Gastroesophageal sphincter (tissue), 4 donors: ENCODE results near the gene IRF8. TPM values are rescaled to one million over a fixed set of nuclear protein-coding genes. Genes with fewer than 3 reads are reported as not detected.

Source experiments
- ATAC-seq: fragments of 150-250 bp; one replicate; pipeline ENCODE4 v1.9.1; 2016; ENCODE audit warnings: mild to moderate bottlenecking, moderate library complexity
- H3K27ac ChIP-seq, 4 donors: fragments of 200-600 bp; sonication (generic) in 3 of 4; 1 replicate in 3 of 4; 2 replicates in 1 of 4; pipeline ENCODE4 v1.5.1; 2016 to 2019
- H3K27me3 ChIP-seq: fragments of 200-600 bp; sonication (generic); one replicate; pipeline ENCODE4 v1.5.1; 2019
- H3K36me3 ChIP-seq, 2 donors: fragments of 200-600 bp; sonication (generic); one replicate each; pipeline ENCODE4 v1.5.1; 2019; ENCODE audit warnings: control low read depth in 1 of 2
- H3K4me1 ChIP-seq, 3 donors: fragments of 200-600 bp; sonication (generic); 1 replicate in 2 of 3; 2 replicates in 1 of 3; pipeline ENCODE4 v1.5.1; 2016 to 2019; ENCODE audit warnings: control low read depth in 2 of 3
- H3K4me3 ChIP-seq, 2 donors: fragments of 200-600 bp; sonication (generic); one replicate each; pipeline ENCODE4 v1.5.1; 2019; ENCODE audit warnings: mild to moderate bottlenecking in 1 of 2, moderate library complexity in 1 of 2
- H3K9me3 ChIP-seq, 3 donors: fragments of 200-600 bp; sonication (generic); one replicate each; pipeline ENCODE4 v1.5.1; 2017 to 2019; ENCODE audit warnings: control low read depth in 2 of 3
- EP300 ChIP-seq: sonication (generic); formaldehyde crosslinking; IDR thresholded peaks from one replicate; pipeline ENCODE4 v1.6.1; 2017; ENCODE audit warnings: antibody characterized with exemption, mild to moderate bottlenecking
- POLR2A ChIP-seq, 2 donors: fragments of 450-650 bp; IDR thresholded peaks; one replicate each; pipeline ENCODE4 v1.6.1; 2017; ENCODE audit warnings: antibody characterized with exemption in 2 of 2, mild to moderate bottlenecking in 2 of 2, moderate library complexity in 1 of 2
- POLR2AphosphoS5 ChIP-seq: sonication (generic); formaldehyde crosslinking; IDR thresholded peaks from one replicate; pipeline ENCODE4 v1.6.1; 2017; ENCODE audit warnings: antibody characterized with exemption
- WGBS, 2 donors: methylation state at CpG; one replicate each; pipeline ENCODE4 v1.1.5; 2018; ENCODE audit warnings: low coverage in 1 of 2; 5-methylcytosine and 5-hydroxymethylcytosine counted together
- total RNA-seq, 4 donors: library from RNA; depleted of rRNA; stranded (reverse); fragments of >200 nt; gene quantifications; one replicate each; pipeline ENCODE4 v1.1.0, GENCODE V29; 2016
- TF ChIP-seq, protein P1 (sequence below), 4 experiments: fragments of 200-600 bp in 2 of 4; fragments of 450-650 bp in 2 of 4; sonication (generic) in 1 of 4; IDR thresholded peaks; one replicate each; pipeline ENCODE4 v1.5.1; 2017 to 2019; ENCODE audit warnings: antibody characterized with exemption in 4 of 4, mild to moderate bottlenecking in 2 of 4, moderate library complexity in 2 of 4

The IRF8 gene
- total RNA-seq, 4 donors from 2014 or later = 2.4 to 13.8 (median 9.0) TPM

- Histone ChIP-seq H3K9me3 (no peaks in the 10 kb centered on the region), H3K27me3 (peaks cover 29% of the 10 kb centered on the region), H3K4me3 (no peak overlapping the region), H3K27ac (no peak overlapping the region), H3K36me3 (no peaks in the 10 kb centered on the region), H3K4me1 (no peaks in the 10 kb centered on the region)
- ATAC-seq = no peak
- no peak for TF ChIP-seq EP300
- TF ChIP-seq, protein P1, sequence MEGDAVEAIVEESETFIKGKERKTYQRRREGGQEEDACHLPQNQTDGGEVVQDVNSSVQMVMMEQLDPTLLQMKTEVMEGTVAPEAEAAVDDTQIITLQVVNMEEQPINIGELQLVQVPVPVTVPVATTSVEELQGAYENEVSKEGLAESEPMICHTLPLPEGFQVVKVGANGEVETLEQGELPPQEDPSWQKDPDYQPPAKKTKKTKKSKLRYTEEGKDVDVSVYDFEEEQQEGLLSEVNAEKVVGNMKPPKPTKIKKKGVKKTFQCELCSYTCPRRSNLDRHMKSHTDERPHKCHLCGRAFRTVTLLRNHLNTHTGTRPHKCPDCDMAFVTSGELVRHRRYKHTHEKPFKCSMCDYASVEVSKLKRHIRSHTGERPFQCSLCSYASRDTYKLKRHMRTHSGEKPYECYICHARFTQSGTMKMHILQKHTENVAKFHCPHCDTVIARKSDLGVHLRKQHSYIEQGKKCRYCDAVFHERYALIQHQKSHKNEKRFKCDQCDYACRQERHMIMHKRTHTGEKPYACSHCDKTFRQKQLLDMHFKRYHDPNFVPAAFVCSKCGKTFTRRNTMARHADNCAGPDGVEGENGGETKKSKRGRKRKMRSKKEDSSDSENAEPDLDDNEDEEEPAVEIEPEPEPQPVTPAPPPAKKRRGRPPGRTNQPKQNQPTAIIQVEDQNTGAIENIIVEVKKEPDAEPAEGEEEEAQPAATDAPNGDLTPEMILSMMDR (IDR thresholded peaks at IDR 0.05) = no peak
- TF ChIP-seq POLR2AphosphoS5 = no peak
- no peak for TF ChIP-seq POLR2A (IDR thresholded peaks at IDR 0.05)
- WGBS, 2 donors = 72 to 82% methylated on average over 4 to 5 of the region's 6 CpGs
Observed at GRCh38 chr16:85891033-85891775, 7.8 kb upstream of the IRF8 start.

- Histone ChIP-seq H3K27me3 (peaks cover 23% of the 10 kb centered on the region), H3K4me1 (no peaks in the 10 kb centered on the region), H3K4me3 (no peak overlapping the region), H3K27ac (no peak overlapping the region), H3K36me3 (no peaks in the 10 kb centered on the region), H3K9me3 (no peaks in the 10 kb centered on the region)
- WGBS, 2 donors = 29% methylated on average over 1 of the region's 10 CpGs; no CpG with 5 or more reads in 1 of the 2 donors
- TF ChIP-seq POLR2AphosphoS5 = no peak
- no peak for TF ChIP-seq POLR2A (IDR thresholded peaks at IDR 0.05)
- TF ChIP-seq EP300 = no peak
- TF ChIP-seq, protein P1 (IDR thresholded peaks at IDR 0.05) = no peak
- no peak for ATAC-seq
Observed at GRCh38 chr16:85891776-85892166, 7.2 kb upstream of the IRF8 start.

DNA sequence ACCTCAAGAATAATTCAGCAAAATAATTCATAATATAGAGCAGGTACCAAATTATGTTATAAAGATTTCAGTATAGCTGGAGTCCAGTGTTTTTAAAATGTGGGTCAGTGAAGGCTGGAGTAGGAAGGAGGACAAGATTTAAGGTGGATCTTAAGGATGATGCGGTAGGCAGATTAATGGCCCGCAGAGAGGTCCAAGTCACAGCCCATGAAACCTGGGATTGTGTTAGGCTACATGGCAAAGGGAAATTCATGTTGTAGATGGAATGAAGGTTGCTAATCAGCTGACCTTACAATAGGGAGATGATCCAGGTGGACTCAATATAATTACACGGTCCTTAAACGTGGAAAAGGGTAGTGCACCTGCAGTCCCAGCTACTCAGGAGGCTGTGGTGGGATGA, 6.2 kb upstream of the IRF8 start:
- TF ChIP-seq POLR2AphosphoS5 (no peak), POLR2A (IDR thresholded peaks at IDR 0.05) (no peak), EP300 (no peak)
- TF ChIP-seq, protein P1 (IDR thresholded peaks at IDR 0.05) = no peak
- no peak overlapping the region for H3K27ac ChIP-seq
- H3K36me3 ChIP-seq = no peaks in the 10 kb centered on the region
- no peaks in the 10 kb centered on the region for H3K4me1 ChIP-seq
- H3K9me3 ChIP-seq = no peaks in the 10 kb centered on the region
- H3K4me3 ChIP-seq = no peak overlapping the region
- peaks cover 18% of the 10 kb centered on the region for H3K27me3 ChIP-seq
- WGBS, 2 donors = 70 to 82% methylated on average over 4 of the region's 4 CpGs
- no peak for ATAC-seq

DNA sequence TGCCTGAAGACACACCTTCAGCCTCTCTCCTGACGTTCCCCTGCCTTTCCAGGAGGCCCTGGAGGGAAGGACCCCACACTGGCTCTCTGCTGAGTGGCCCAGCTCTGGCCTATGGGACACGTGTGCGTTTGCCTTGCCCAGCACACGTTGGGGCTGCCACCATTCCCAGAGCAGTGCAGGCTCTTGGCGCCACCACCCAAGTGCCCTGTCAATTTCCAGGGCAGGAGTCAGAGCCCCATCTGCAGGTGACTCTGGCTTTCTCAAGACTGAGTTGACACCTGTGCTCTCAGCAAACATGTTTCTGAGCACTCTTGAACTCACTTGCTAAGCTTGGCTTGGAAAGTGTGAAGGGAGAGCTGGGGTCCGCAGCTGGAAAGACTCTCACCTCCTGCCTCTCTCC, 4.7 kb upstream of the IRF8 start:
- peaks cover 14% of the 10 kb centered on the region for H3K27me3 ChIP-seq
- H3K4me3 ChIP-seq = no peak overlapping the region
- peaks cover 0 to 14% (median 0%) of the 10 kb centered on the region in 3 donors for H3K4me1 ChIP-seq
- TF ChIP-seq EP300 (no peak), POLR2A (IDR thresholded peaks at IDR 0.05) (no peak), POLR2AphosphoS5 (no peak)
- TF ChIP-seq, protein P1 (IDR thresholded peaks at IDR 0.05) = no peak
- H3K36me3 ChIP-seq = no peaks in the 10 kb centered on the region
- no peaks in the 10 kb centered on the region for H3K9me3 ChIP-seq
- no peak for ATAC-seq
- WGBS, 2 donors = 88% methylated on average over 1 of the region's 6 CpGs; no CpG with 5 or more reads in 1 of the 2 donors
- H3K27ac ChIP-seq = no peak overlapping the region

DNA sequence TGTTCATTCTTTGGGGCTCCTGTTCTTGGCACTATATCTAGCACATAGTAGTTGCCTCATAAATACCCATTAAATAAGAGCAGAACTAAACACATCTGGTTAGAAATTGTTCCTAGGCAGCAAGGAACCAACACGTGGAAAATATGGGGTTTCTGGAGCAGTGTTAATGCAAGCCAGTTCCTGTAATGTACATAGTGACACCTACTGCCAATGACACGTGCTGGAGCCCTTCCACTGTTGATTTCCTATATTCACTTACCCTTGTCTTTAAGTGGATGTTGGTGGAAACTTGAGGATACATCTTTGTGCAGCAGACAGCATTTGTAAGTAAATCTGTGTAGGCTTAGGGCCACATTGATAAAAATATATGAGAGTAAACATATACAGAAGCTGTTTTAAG, 1.6 kb upstream of the IRF8 start:
- H3K27me3 ChIP-seq = peaks cover 14% of the 10 kb centered on the region
- WGBS, 2 donors = 51 to 53% methylated on average over 2 of the region's 2 CpGs
- peaks cover 0 to 28% (median 0%) of the 10 kb centered on the region in 3 donors for H3K4me1 ChIP-seq
- H3K9me3 ChIP-seq = no peaks in the 10 kb centered on the region
- H3K27ac ChIP-seq = no peak overlapping the region
- no peak for ATAC-seq
- TF ChIP-seq EP300 = no peak
- TF ChIP-seq, protein P1 (IDR thresholded peaks at IDR 0.05) = no peak
- TF ChIP-seq POLR2A (IDR thresholded peaks at IDR 0.05) = no peak
- no peak for TF ChIP-seq POLR2AphosphoS5
- H3K36me3 ChIP-seq = no peaks in the 10 kb centered on the region
- H3K4me3 ChIP-seq = no peak overlapping the region
